HCT116 (cell line): Measurements from ENCODE around the gene IL1F10.

ENCODE experiments used
- CTCF ChIP-seq, 3 experiments: fragments of 200-600 bp in 1 of 3; sonication (generic) in 1 of 3; IDR thresholded peaks in 2 of 3; conservative IDR thresholded peaks in 1 of 3; 2 replicates each; pipeline ENCODE4 v1.5.1; 2012 to 2017; ENCODE audit warnings: low read depth in 2 of 3, low read length in 2 of 3, antibody characterized with exemption in 1 of 3, borderline replicate concordance in 1 of 3, control low read depth in 1 of 3, mild to moderate bottlenecking in 1 of 3, mixed read lengths in 1 of 3, mixed run types in 1 of 3, moderate library complexity in 1 of 3; ENCODE audit not compliant: insufficient read depth in 1 of 3
- ELF1 ChIP-seq: IDR thresholded peaks from 2 replicates; pipeline ENCODE4 v1.6.1; 2012; ENCODE audit warnings: low read depth, borderline replicate concordance
- MAX ChIP-seq: IDR thresholded peaks from 2 replicates; pipeline ENCODE4 v1.6.1; 2012
- POLR2A ChIP-seq: IDR thresholded peaks from 2 replicates; pipeline ENCODE4 v1.7.0; 2011; ENCODE audit warnings: borderline replicate concordance; ENCODE audit not compliant: insufficient read depth, insufficient read length; ENCODE audit errors: extremely low read depth
- POLR2AphosphoS5 ChIP-seq: IDR thresholded peaks from 2 replicates; pipeline ENCODE4 v1.6.1; 2011; ENCODE audit warnings: mild to moderate bottlenecking, low read depth, low read length, moderate library complexity
- REST ChIP-seq: IDR thresholded peaks from 2 replicates; pipeline ENCODE4 v1.6.1; 2012; ENCODE audit warnings: low read depth
- ZBTB33 ChIP-seq: IDR thresholded peaks from 2 replicates; pipeline ENCODE4 v1.6.1; 2011; ENCODE audit warnings: mild to moderate bottlenecking, low read length, moderate library complexity; ENCODE audit not compliant: insufficient replicate concordance; ENCODE audit errors: extremely low read depth
- ZFX ChIP-seq: fragments of 450-650 bp; IDR thresholded peaks from 2 replicates; pipeline ENCODE4 v1.6.1; 2017
- ZNF274 ChIP-seq: fragments of 200-500 bp; sonication (Bioruptor generic); IDR thresholded peaks from 2 replicates; pipeline ENCODE4 v1.6.1; 2014; ENCODE audit warnings: mild to moderate bottlenecking, low read depth, low read length, inconsistent platforms

- TF ChIP-seq CTCF (IDR thresholded peaks at IDR 0.05 in 2 of 3, conservative IDR thresholded peaks at IDR 0.05 in 1 of 3; ENCODE audit: borderline replicate concordance in 1 of 3, insufficient read depth in 1 of 3, low read depth in 2 of 3, low read length in 2 of 3): no peak
- no peak for TF ChIP-seq ZFX
- TF ChIP-seq POLR2AphosphoS5: no peak
- TF ChIP-seq MAX: no peak
- no peak for TF ChIP-seq POLR2A
- no peak for TF ChIP-seq ZBTB33
- no peak for TF ChIP-seq REST
- TF ChIP-seq ELF1: no peak
- no peak for TF ChIP-seq ZNF274
Measured at GRCh38 chr2:113114224-113114945, 46.6 kb downstream of the IL1F10 start.
